ENCODE results near the gene TSPAN6.

DNA sequence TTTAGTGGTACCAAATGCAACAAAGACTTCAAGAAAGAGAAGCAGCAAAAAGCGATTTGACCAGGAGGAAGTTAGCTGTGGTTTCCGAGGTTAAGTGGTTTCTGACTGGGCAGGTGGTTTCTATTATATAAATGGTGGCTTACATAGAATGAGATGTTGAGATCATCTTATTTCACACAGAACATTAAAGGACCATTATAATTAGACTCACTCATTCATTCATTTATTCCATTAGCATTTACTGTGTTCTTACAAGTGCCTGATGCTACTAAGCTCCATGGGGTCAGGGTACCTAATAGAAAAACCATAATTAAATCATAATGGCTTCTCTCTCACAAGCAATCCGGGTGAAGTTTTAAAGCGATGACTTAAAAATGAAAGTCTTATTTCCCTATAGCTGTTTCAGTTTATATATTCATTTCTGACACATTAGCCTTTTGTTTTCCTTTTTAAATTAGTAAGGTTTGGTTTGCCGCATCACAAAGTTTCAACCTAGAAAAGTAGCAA is 10.6 kb downstream of the TSPAN6 start:
- TF ChIP-seq POLR2A (IDR thresholded peaks at IDR 0.05; ENCODE audit: low read depth, low read length): no peak
- TF ChIP-seq POLR2AphosphoS5 (IDR thresholded peaks at IDR 0.05; ENCODE audit: low read depth, low read length): no peak
- no peak for TF ChIP-seq TAF1 (IDR thresholded peaks at IDR 0.05; ENCODE audit: borderline replicate concordance, low read depth, low read length)

Measured in GM12892 (cell line).